HEK293 (cell line): ENCODE results near the gene DCUN1D2.
A peak's percentile ranks its signal among the peaks of the same experiment; 100 is the strongest.

ENCODE experiments used
- ZBTB17 ChIP-seq: fragments of 450-650 bp; formaldehyde crosslinking; IDR thresholded peaks from 2 replicates; pipeline ENCODE4 v1.5.1; 2016; ENCODE audit warnings: missing biosample characterization, missing genetic modification characterization
- ZEB2 ChIP-seq: fragments of 450-650 bp; formaldehyde crosslinking; IDR thresholded peaks from 2 replicates; pipeline ENCODE4 v1.5.1; 2016; ENCODE audit warnings: missing biosample characterization, missing genetic modification characterization
- ZNF248 ChIP-seq: fragments of 450-650 bp; formaldehyde crosslinking; IDR thresholded peaks from 2 replicates; pipeline ENCODE4 v1.5.1; 2017; ENCODE audit warnings: missing biosample characterization, missing genetic modification characterization
- ZNF274 ChIP-seq, 2 experiments: fragments of 200-500 bp in 1 of 2; fragments of 450-650 bp in 1 of 2; sonication (Bioruptor generic) in 1 of 2; formaldehyde crosslinking in 1 of 2; IDR thresholded peaks; 2 replicates each; pipeline versions ENCODE4 v1.5.1 to v1.6.1; 2014 to 2016; ENCODE audit warnings: borderline replicate concordance in 1 of 2, inconsistent platforms in 1 of 2, low read length in 1 of 2, missing biosample characterization in 1 of 2, missing genetic modification characterization in 1 of 2
- ZNF433 ChIP-seq: fragments of 450-650 bp; formaldehyde crosslinking; IDR thresholded peaks from 2 replicates; pipeline ENCODE4 v1.5.1; 2016; ENCODE audit warnings: missing biosample characterization, missing genetic modification characterization, low read depth
- ZSCAN30 ChIP-seq: fragments of 450-650 bp; IDR thresholded peaks from 2 replicates; pipeline ENCODE4 v1.5.1; 2018; ENCODE audit warnings: missing biosample characterization, mild to moderate bottlenecking, missing genetic modification characterization, moderate library complexity
- TF ChIP-seq, protein P1 (sequence below): fragments of 450-650 bp; formaldehyde crosslinking; IDR thresholded peaks from 2 replicates; pipeline ENCODE4 v1.5.1; 2016; ENCODE audit warnings: missing biosample characterization, missing genetic modification characterization
- TF ChIP-seq, protein P2 (sequence below): fragments of 450-650 bp; formaldehyde crosslinking; IDR thresholded peaks from 2 replicates; pipeline ENCODE4 v1.5.1; 2016; ENCODE audit warnings: missing biosample characterization, missing genetic modification characterization
- TF ChIP-seq, protein P3 (sequence below): fragments of 450-650 bp; formaldehyde crosslinking; IDR thresholded peaks from 2 replicates; pipeline ENCODE4 v1.5.1; 2017; ENCODE audit warnings: missing biosample characterization, mild to moderate bottlenecking, missing genetic modification characterization, moderate library complexity

DNA sequence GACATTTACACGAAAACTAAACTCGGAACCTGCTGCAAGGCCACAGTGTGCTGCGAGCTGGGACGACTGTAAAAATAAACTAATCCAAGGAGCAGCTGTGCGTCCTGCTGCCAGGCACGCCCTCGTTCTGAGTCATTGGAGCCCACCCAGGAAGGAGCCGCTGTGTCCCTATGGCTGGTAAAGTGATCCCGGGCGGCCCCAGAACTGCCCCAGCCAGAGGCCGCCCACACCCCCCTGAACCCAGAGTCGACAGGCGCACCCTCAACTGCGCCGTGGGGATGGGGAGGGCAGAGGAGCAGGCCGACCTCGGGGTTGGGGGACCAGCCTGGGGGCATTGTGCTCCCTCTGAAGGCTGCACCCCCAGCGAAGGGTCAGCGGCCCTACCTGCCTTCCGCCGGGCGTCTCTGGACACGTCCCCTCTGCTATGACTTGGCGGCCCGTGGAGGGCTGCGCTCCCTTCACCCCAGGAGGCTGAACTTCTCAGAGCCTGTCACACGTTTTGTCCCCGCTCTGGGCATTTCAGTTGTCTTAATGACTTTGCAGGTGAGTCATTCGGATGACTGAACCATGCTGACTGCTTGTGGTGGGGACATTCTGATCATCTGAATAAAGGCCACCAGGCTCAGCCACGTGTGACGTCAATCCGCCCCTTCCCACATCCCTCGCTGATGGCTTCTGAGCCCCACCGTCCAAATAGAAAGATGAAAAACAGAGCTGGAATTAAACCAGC, 79.9 kb downstream of the DCUN1D2 start:
- TF ChIP-seq ZNF248 (tag by site-specific recombination) = no peak
- no peak for TF ChIP-seq ZSCAN30 (tag by site-specific recombination)
- TF ChIP-seq ZNF274 (IDR thresholded peaks at IDR 0.05; ENCODE audit: low read length) = no peak
- no peak for TF ChIP-seq ZNF274 (tag by site-specific recombination; IDR thresholded peaks at IDR 0.05; ENCODE audit: borderline replicate concordance)
- TF ChIP-seq, protein P1, sequence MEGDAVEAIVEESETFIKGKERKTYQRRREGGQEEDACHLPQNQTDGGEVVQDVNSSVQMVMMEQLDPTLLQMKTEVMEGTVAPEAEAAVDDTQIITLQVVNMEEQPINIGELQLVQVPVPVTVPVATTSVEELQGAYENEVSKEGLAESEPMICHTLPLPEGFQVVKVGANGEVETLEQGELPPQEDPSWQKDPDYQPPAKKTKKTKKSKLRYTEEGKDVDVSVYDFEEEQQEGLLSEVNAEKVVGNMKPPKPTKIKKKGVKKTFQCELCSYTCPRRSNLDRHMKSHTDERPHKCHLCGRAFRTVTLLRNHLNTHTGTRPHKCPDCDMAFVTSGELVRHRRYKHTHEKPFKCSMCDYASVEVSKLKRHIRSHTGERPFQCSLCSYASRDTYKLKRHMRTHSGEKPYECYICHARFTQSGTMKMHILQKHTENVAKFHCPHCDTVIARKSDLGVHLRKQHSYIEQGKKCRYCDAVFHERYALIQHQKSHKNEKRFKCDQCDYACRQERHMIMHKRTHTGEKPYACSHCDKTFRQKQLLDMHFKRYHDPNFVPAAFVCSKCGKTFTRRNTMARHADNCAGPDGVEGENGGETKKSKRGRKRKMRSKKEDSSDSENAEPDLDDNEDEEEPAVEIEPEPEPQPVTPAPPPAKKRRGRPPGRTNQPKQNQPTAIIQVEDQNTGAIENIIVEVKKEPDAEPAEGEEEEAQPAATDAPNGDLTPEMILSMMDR (tag by site-specific recombination) = no peak
- TF ChIP-seq, protein P2, sequence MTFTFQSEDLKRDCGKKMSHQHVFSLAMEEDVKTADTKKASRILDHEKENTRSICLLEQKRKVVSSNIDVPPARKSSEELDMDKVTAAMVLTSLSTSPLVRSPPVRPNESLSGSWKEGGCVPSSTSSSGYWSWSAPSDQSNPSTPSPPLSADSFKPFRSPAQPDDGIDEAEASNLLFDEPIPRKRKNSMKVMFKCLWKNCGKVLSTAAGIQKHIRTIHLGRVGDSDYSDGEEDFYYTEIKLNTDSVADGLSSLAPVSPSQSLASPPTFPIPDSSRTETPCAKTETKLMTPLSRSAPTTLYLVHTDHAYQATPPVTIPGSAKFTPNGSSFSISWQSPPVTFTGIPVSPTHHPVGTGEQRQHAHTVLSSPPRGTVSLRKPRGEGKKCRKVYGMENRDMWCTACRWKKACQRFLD (tag by site-specific recombination) = no peak
- TF ChIP-seq, protein P3, sequence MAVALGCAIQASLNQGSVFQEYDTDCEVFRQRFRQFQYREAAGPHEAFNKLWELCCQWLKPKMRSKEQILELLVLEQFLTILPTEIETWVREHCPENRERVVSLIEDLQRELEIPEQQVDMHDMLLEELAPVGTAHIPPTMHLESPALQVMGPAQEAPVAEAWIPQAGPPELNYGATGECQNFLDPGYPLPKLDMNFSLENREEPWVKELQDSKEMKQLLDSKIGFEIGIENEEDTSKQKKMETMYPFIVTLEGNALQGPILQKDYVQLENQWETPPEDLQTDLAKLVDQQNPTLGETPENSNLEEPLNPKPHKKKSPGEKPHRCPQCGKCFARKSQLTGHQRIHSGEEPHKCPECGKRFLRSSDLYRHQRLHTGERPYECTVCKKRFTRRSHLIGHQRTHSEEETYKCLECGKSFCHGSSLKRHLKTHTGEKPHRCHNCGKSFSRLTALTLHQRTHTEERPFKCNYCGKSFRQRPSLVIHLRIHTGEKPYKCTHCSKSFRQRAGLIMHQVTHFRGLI (tag by site-specific recombination) = no peak
- no peak for TF ChIP-seq ZNF433 (tag by site-specific recombination)
- TF ChIP-seq ZEB2 = peak; percentile 73; the same call in 1 of the 2 replicates
- peak; percentile 47; the same call in 1 of the 2 replicates for TF ChIP-seq ZBTB17 (tag by site-specific recombination)
